Measurements from ENCODE around the gene ATP2B1. TPM values are rescaled to one million over a fixed set of nuclear protein-coding genes. Genes with fewer than 3 reads are reported as not detected.
A peak's percentile ranks its signal among the peaks of the same experiment; 100 is the strongest.

The ATP2B1 gene
- total and polyA plus RNA-seq, 4 donors = 8.5 to 120 (median 24.5) TPM

- TF ChIP-seq CTCF (IDR thresholded peaks at IDR 0.05; ENCODE audit: control extremely low read depth, extremely low read depth) = no peak
- 88 to 89% methylated on average over 4 of the region's 4 CpGs for WGBS, 2 donors
- H3K27me3 ChIP-seq (ENCODE audit: control insufficient read depth in 3 of 3, insufficient read depth in 3 of 3, low read length in 2 of 3) = no peaks in the 10 kb centered on the region
- H3K27ac ChIP-seq (ENCODE audit: low read depth in 1 of 2, low read length in 1 of 2) = no peak overlapping the region
- DNase-seq = no peak
- no peak overlapping the region for H3K9ac ChIP-seq (ENCODE audit: insufficient read depth in 1 of 2, low read length in 2 of 2)
- no peaks in the 10 kb centered on the region for H3K9me3 ChIP-seq (ENCODE audit: control insufficient read depth in 4 of 4, insufficient read depth in 3 of 4, low read length in 3 of 4)
- no peak overlapping the region for H3K4me3 ChIP-seq
- H3K36me3 ChIP-seq (ENCODE audit: control insufficient read depth in 4 of 4, insufficient read depth in 4 of 4, low read length in 4 of 4) = no peaks in the 10 kb centered on the region
- no peak for ATAC-seq (ENCODE audit: insufficient read depth, low FRiP score)
- peaks cover 1 to 20% (median 4%) of the 10 kb centered on the region in 5 donors for H3K4me1 ChIP-seq (ENCODE audit: control insufficient read depth in 5 of 5, insufficient read depth in 5 of 5, low read length in 5 of 5)
Observed at GRCh38 chr12:89661706-89662330, 46.8 kb downstream of the ATP2B1 start.

- ATAC-seq (ENCODE audit: insufficient read depth, low FRiP score) (no peak), DNase-seq (no peak)
- TF ChIP-seq CTCF (IDR thresholded peaks at IDR 0.05; ENCODE audit: control extremely low read depth, extremely low read depth) = no peak
- H3K36me3 ChIP-seq (ENCODE audit: control insufficient read depth in 4 of 4, insufficient read depth in 4 of 4, low read length in 4 of 4) = no peaks in the 10 kb centered on the region
- H3K9ac ChIP-seq (ENCODE audit: insufficient read depth in 1 of 2, low read length in 2 of 2) = no peak overlapping the region
- no peaks in the 10 kb centered on the region for H3K9me3 ChIP-seq (ENCODE audit: control insufficient read depth in 4 of 4, insufficient read depth in 3 of 4, low read length in 3 of 4)
- H3K27ac ChIP-seq (ENCODE audit: low read depth in 1 of 2, low read length in 1 of 2) = no peak overlapping the region
- H3K4me3 ChIP-seq = no peak overlapping the region
- H3K27me3 ChIP-seq (ENCODE audit: control insufficient read depth in 3 of 3, insufficient read depth in 3 of 3, low read length in 2 of 3) = no peaks in the 10 kb centered on the region
- 97 to 100% methylated on average over 1 of the region's 1 CpG for WGBS, 2 donors
- H3K4me1 ChIP-seq (ENCODE audit: control insufficient read depth in 5 of 5, insufficient read depth in 5 of 5, low read length in 5 of 5) = peaks cover 1 to 14% (median 5%) of the 10 kb centered on the region in 5 donors
Observed at GRCh38 chr12:89657739-89658138, 50.9 kb downstream of the ATP2B1 start.

GRCh38 chr12:89657066-89657465 is 51.6 kb downstream of the ATP2B1 start:
- Histone ChIP-seq H3K9me3 (ENCODE audit: control insufficient read depth in 4 of 4, insufficient read depth in 3 of 4, low read length in 3 of 4) (no peaks in the 10 kb centered on the region), H3K27me3 (ENCODE audit: control insufficient read depth in 3 of 3, insufficient read depth in 3 of 3, low read length in 2 of 3) (no peaks in the 10 kb centered on the region), H3K9ac (ENCODE audit: insufficient read depth in 1 of 2, low read length in 2 of 2) (no peak overlapping the region), H3K27ac (ENCODE audit: low read depth in 1 of 2, low read length in 1 of 2) (no peak overlapping the region), H3K4me3 (no peak overlapping the region), H3K36me3 (ENCODE audit: control insufficient read depth in 4 of 4, insufficient read depth in 4 of 4, low read length in 4 of 4) (no peaks in the 10 kb centered on the region), H3K4me1 (ENCODE audit: control insufficient read depth in 5 of 5, insufficient read depth in 5 of 5, low read length in 5 of 5) (peaks cover 1 to 14% (median 4%) of the 10 kb centered on the region in 5 donors)
- TF ChIP-seq CTCF (IDR thresholded peaks at IDR 0.05; ENCODE audit: control extremely low read depth, extremely low read depth) = no peak
- DNase-seq = no peak
- WGBS, 2 donors = 68 to 84% methylated on average over 2 of the region's 2 CpGs
- ATAC-seq (ENCODE audit: insufficient read depth, low FRiP score) = no peak

- Histone ChIP-seq H3K27ac (ENCODE audit: low read depth in 1 of 2, low read length in 1 of 2) (no peak overlapping the region), H3K4me3 (no peak overlapping the region), H3K9me3 (ENCODE audit: control insufficient read depth in 4 of 4, insufficient read depth in 3 of 4, low read length in 3 of 4) (no peaks in the 10 kb centered on the region), H3K4me1 (ENCODE audit: control insufficient read depth in 5 of 5, insufficient read depth in 5 of 5, low read length in 5 of 5) (peaks cover 1 to 14% (median 4%) of the 10 kb centered on the region in 5 donors), H3K9ac (ENCODE audit: insufficient read depth in 1 of 2, low read length in 2 of 2) (no peak overlapping the region), H3K36me3 (ENCODE audit: control insufficient read depth in 4 of 4, insufficient read depth in 4 of 4, low read length in 4 of 4) (peaks cover 0 to 3% (median 0%) of the 10 kb centered on the region in 4 donors), H3K27me3 (ENCODE audit: control insufficient read depth in 3 of 3, insufficient read depth in 3 of 3, low read length in 2 of 3) (no peaks in the 10 kb centered on the region)
- ATAC-seq (ENCODE audit: insufficient read depth, low FRiP score) (no peak), DNase-seq (peak in 1 of 3 donors; percentile 37)
- no peak for TF ChIP-seq CTCF (IDR thresholded peaks at IDR 0.05; ENCODE audit: control extremely low read depth, extremely low read depth)
- 91 to 95% methylated on average over 1 of the region's 1 CpG for WGBS, 2 donors
Observed at GRCh38 chr12:89655841-89656240, 52.8 kb downstream of the ATP2B1 start.

All from lung (tissue), 12 donors.